ENCODE results near the gene NCL.

NCL gene, protein sequence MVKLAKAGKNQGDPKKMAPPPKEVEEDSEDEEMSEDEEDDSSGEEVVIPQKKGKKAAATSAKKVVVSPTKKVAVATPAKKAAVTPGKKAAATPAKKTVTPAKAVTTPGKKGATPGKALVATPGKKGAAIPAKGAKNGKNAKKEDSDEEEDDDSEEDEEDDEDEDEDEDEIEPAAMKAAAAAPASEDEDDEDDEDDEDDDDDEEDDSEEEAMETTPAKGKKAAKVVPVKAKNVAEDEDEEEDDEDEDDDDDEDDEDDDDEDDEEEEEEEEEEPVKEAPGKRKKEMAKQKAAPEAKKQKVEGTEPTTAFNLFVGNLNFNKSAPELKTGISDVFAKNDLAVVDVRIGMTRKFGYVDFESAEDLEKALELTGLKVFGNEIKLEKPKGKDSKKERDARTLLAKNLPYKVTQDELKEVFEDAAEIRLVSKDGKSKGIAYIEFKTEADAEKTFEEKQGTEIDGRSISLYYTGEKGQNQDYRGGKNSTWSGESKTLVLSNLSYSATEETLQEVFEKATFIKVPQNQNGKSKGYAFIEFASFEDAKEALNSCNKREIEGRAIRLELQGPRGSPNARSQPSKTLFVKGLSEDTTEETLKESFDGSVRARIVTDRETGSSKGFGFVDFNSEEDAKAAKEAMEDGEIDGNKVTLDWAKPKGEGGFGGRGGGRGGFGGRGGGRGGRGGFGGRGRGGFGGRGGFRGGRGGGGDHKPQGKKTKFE

DNA sequence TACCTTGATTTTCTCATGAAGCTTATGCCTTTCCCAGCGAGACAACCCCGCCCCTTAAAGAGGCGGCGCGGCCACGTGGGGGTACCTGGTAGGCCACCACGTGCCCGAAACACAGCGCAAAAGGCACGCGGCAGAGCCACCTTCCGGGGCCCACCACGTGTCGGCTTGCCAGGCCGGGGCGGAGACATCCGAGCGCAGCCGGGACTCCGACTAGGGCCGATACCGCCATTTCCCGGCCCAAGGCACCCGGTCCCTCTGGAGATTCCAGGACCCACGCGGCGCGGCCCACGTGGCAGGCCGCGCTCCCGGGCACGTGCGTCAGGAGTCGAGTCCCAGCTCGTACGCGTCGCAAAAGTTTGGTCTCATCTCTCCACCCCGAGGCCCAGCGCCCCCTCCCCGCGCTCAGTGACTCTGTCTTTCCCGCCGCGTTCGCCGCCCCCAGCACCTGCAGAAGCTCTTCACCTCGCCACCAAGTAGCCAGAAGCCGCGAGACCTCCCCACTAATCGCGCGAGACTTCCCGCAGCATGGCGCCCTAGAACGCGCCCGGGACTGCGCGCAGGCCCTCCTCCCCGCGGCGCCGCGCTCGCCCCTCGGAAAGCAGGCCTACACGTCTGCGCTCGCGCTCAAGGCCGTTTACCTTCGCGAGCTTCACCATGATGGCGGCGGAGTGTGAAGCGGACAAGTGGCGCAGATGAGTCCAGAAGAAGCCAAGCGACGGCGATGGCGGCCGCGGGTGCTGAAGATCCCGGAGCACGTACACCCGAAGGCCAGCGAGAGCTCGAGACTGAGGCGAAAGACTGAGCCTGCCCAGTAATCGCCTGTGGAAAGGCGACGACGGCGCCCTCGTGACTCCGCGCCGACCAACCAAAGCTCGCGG, at the start of gene NCL:
TSS of gene NCL (minus strand) at position 787 of the 878 bp plus-strand sequence. CDS start at position 656, 131 bp downstream.
- no peak for DNase-seq

GRCh38 chr2:231513746-231514224, 49.5 kb upstream of the NCL start:
- DNase-seq: no peak

DNA sequence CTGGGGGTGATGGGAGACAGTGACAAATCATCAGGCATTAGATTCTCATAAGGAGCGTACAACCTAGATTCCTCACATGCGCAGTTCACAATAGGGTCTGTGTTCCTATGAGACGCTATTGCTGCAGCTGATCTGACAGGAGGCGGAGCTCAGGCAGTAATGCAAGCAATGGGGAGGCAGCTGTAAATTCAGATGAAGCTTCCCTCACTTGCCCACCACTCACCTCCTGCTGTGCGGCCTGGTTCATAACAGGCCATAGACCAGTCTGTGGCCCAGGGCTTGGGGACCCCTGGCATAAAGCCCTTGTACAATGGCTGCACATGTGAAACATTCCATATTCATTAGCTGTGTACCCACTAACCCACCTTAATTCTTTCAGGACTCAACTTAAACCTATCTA, 47.9 kb upstream of the NCL start:
- no peak for DNase-seq

- no peak for DNase-seq
Observed at GRCh38 chr2:231503766-231504165, 39.5 kb upstream of the NCL start.

DNA sequence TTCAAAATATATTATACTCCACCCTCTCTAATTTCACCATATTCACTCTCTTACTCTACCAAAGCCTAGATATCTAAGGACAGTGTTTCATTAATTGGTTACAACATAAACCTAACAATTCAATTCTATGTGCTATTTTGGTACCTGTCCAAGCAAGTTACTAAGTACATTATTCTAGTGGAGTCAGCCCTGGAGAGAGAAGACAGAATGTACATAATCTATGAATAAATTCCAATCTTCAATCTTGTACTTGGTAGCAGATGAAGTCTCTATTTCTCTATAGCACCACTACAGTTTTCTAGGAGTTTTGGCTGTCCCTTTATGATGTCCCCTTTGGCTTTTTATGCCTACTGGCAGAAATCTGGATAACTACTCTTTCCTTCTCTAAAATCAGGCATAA, 38.3 kb upstream of the NCL start:
- no peak for DNase-seq

DNA sequence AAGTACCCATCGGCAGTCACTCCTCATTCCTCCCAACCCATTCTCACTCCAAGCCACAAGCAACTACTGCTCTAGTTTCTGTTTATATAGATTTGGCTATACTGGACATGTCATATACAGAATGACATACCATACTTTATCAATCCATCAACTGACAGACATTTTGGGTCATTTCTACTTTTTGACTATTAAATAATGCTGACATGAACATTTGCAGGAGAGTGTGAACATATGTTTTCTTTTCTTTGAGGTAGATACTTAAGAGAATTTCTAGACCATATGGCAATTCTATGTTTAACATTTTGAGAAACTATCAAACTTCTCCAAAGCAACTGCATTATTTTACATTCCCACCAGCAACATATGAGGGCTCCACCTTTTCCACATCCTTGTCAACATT, 33.4 kb upstream of the NCL start:
- no peak for DNase-seq

DNA sequence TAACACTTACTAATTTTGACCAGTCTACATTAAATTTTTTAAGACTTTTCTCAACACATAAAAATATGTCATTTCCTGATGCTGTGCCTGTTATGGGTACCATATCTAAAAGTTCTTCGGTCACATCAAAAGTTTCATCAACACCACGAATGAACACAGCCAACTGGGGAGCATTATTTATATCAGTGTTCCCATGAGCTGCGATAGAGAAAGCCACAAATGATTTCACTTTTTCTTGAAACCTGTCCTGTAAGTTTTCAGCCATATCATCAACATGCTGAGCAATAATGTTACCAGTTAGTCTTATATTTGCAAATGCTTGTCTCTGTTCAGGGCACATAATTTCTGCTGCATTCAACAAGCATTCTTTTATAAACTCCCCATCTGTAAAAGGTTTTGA, 30.4 kb upstream of the NCL start:
- DNase-seq: no peak

- no peak for DNase-seq
Observed at GRCh38 chr2:231490801-231491200, 26.5 kb upstream of the NCL start.

DNA sequence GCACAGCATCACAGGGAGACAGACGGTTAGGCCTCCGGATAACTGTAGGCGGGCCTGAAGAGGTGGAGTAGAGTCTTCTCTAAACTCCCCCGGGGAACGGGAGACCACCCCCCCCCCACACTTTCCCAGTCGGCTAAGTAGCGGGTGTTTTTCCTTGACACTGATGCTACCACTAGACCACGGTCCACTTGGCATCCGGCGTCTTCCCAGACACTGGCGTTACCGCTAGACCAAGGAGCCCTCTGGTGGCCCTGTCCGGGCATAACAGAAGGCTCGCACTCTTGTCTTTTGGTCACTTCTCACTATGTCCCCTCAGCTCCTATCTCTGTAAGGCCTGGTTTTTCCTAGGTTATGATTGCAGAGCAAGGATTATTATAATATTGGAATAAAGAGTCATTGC, 25.7 kb upstream of the NCL start:
- no peak for DNase-seq

- no peak for DNase-seq
Observed at GRCh38 chr2:231488331-231488730, 24.0 kb upstream of the NCL start.

- no peak for DNase-seq
Observed at GRCh38 chr2:231486851-231487596, 22.7 kb upstream of the NCL start.

GRCh38 chr2:231483398-231484329, 19.4 kb upstream of the NCL start:
- no peak for DNase-seq

GRCh38 chr2:231482806-231483391, 18.6 kb upstream of the NCL start:
- no peak for DNase-seq

DNA sequence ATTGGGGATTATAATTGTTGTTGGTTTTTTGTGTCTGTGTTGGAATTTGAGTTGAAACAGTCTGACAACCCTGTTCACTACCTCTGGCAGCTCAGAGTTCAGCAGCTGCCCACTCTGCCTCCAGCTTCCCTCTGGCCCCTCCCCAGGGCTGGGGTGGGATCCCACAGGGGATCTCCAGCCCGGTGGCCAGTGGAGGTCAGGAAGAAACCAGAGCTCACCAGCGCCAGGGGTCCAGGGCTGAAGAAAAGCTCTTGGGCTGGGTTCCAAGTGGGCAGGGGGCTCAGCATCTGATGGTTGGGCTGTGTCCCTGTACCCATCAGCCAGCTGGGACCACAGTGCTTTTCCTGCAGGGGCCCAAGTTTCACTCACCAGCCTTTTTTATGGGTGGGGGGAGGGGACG, 16.5 kb upstream of the NCL start:
- no peak for DNase-seq

- no peak for DNase-seq
Observed at GRCh38 chr2:231479455-231479854, 15.2 kb upstream of the NCL start.

GRCh38 chr2:231476920-231477319, 12.6 kb upstream of the NCL start:
- no peak for DNase-seq

DNA sequence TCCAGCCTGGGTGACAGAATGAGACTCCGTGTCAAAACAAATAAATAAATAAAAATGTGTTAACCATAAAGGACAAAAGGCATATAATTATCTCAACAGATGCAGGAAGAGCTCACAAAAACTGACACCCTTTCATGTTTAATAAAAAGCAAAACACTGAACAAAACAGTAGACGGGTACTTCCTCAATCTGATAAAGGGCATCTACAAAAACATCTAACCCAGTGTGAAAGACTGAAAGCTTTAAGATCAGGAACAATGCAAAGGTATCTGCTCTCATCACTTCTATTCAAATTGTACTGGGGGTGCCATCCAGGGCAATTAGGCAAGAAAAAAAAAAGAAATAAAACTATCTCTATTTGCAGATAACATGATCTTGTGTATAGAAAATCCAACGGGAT, 11.7 kb upstream of the NCL start:
- no peak for DNase-seq

DNA sequence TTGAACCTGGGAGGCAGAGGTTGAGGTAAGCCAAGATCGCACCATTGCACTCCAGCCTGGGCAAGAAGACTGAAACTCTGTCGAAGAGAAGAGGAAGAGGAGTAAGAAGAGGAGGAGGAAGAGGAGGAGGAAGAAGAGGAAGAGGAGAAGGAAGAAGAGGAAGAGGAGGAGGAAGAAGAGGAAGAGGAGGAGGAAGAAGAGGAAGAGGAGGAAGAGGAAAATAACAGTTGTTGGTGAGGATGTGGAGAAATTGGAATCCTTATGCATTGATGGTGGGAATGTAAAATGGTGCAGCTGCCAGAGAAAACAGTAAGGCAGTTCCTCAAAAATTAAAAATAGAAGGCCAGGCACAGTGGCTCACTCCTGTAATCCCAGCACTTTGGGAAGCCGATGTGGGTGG, 8.5 kb upstream of the NCL start:
- DNase-seq: no peak

- DNase-seq: no peak
Observed at GRCh38 chr2:231470246-231470900, 6.1 kb upstream of the NCL start.

GRCh38 chr2:231469583-231469950, 5.3 kb upstream of the NCL start:
- no peak for DNase-seq

Measured in GOT3 (cell line).